Spinal cord (tissue), 10 donors: ENCODE data around the gene CMC1. TPM values are rescaled to one million over a fixed set of nuclear protein-coding genes. Genes with fewer than 3 reads are reported as not detected.

ENCODE experiments used
- DNase-seq, 6 donors: peaks; one replicate each; pipeline versions ENCODE4 v3.0.0 to v3.0.0-alpha.2; 2013 to 2015; ENCODE audit warnings: low spot score in 6 of 6, low read depth in 4 of 6
- H3K27ac ChIP-seq: one replicate; pipeline ENCODE4 v1.5.1; 2013; ENCODE audit warnings: low read depth, low read length, control low read depth
- H3K27me3 ChIP-seq: one replicate; pipeline ENCODE4 v1.6.1; 2013; ENCODE audit warnings: low read length; ENCODE audit not compliant: control insufficient read depth, insufficient read depth
- H3K36me3 ChIP-seq: one replicate; pipeline ENCODE4 v1.6.1; 2013; ENCODE audit warnings: low read length; ENCODE audit not compliant: control insufficient read depth, insufficient read depth
- H3K4me1 ChIP-seq: one replicate; pipeline ENCODE4 v1.6.1; 2013; ENCODE audit warnings: low read length; ENCODE audit not compliant: control insufficient read depth, insufficient read depth
- H3K4me3 ChIP-seq: one replicate; pipeline ENCODE4 v1.5.1; 2013; ENCODE audit warnings: low read depth, low read length, control low read depth
- H3K9me3 ChIP-seq: one replicate; pipeline ENCODE4 v1.6.1; 2013; ENCODE audit warnings: low read length; ENCODE audit not compliant: control insufficient read depth, insufficient read depth
- WGBS: methylation state at CpG from one replicate; pipeline ENCODE4 v1.1.5; 2013; ENCODE audit warnings: missing lambda C conversion rate; ENCODE audit not compliant: insufficient coverage; 5-methylcytosine and 5-hydroxymethylcytosine counted together
- polyA plus RNA-seq, 2 donors: library from polyadenylated mRNA; unstranded; fragments of 120-200 nt; gene quantifications; one replicate each; pipeline ENCODE4 v1.2.1, GENCODE V29; 2013; ENCODE audit not compliant: insufficient read length in 2 of 2
- total RNA-seq, 2 donors: library from RNA; depleted of rRNA in 1 of 2; stranded (reverse); fragments of 120-200 nt in 1 of 2; fragments of >200 nt in 1 of 2; gene quantifications; one replicate each; pipeline versions ENCODE4 v1.2.3 to v1.2.4, GENCODE V29; 2013 to 2014
- donor health status: healthy.

The CMC1 gene
- total and polyA plus RNA-seq, 4 donors: 8.5 to 22.9 (median 17.1) TPM

DNA sequence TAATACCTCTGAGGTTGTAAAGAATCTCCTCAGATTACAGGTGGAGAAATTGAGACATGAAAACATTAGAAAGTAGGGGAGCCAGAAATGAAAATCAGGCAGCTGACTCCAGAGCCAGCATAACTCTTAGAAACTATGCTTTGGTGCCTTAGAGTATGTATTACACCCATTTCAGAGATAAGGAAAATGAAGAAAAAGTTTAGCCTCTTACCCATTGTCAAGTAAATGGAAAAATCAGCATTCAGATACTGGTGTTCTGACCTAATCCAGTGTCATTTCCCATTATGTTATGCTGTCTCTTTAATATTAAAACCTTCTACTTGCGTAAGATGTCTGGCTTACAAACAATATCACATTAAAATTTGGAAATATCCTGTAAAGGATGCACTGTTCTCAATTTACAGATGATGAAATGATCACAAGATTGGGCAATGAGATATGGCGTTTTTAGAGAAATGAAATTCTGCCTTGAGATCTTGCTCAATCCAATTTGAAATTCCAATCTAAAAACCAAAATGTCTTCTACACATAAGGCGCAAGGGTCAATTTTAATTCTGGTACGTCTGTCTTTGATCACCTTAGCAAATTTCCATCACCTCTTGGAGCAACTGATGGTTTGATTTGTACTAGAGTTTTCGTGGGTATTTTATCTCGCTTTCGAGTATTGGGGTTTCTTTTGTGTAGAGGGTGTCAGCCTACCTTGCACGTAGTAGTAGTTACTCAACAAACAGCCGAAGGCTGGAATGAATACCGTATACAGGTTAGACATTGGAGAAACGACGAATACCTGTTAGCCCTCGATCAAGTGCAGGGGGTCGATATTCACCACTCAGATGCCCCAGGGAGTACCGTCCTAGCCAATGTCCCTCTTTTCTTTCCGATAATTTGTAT, 106.2 kb downstream of the CMC1 start:
- DNase-seq: peak in 2 of 6 donors; percentile 4 to 37
- H3K9me3 ChIP-seq: no peaks in the 10 kb centered on the region
- H3K4me3 ChIP-seq: peak overlapping the region; percentile 97
- H3K36me3 ChIP-seq: no peaks in the 10 kb centered on the region
- H3K27me3 ChIP-seq: no peaks in the 10 kb centered on the region
- no peaks in the 10 kb centered on the region for H3K4me1 ChIP-seq
- WGBS: 22% methylated on average over 9 of the region's 16 CpGs
- H3K27ac ChIP-seq: peak overlapping the region; percentile 98

DNA sequence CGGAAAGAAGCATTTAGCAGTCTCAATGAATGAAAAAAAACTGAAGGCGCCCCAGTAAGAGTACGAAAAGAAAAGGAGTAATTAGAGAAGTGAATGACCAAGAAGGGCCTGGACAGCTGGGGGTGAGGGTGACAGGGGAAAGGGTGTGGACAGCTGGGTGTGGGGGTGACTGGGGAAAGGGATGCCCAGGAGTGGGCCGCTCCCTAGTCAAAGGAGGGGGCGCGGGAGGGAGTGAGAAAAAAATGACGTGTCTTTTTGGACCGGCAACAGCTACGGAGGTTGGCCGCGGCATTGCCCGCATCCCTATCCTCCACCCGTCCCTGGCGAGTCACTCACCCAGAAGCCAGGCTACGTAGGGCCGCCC, 106.8 kb downstream of the CMC1 start:
- Histone ChIP-seq H3K27ac (peak overlapping the region; percentile 98), H3K36me3 (no peaks in the 10 kb centered on the region), H3K9me3 (no peaks in the 10 kb centered on the region), H3K4me1 (no peaks in the 10 kb centered on the region), H3K27me3 (no peaks in the 10 kb centered on the region), H3K4me3 (peak overlapping the region; percentile 97)
- no peak for DNase-seq
- WGBS: 0% methylated on average over 16 of the region's 16 CpGs

DNA sequence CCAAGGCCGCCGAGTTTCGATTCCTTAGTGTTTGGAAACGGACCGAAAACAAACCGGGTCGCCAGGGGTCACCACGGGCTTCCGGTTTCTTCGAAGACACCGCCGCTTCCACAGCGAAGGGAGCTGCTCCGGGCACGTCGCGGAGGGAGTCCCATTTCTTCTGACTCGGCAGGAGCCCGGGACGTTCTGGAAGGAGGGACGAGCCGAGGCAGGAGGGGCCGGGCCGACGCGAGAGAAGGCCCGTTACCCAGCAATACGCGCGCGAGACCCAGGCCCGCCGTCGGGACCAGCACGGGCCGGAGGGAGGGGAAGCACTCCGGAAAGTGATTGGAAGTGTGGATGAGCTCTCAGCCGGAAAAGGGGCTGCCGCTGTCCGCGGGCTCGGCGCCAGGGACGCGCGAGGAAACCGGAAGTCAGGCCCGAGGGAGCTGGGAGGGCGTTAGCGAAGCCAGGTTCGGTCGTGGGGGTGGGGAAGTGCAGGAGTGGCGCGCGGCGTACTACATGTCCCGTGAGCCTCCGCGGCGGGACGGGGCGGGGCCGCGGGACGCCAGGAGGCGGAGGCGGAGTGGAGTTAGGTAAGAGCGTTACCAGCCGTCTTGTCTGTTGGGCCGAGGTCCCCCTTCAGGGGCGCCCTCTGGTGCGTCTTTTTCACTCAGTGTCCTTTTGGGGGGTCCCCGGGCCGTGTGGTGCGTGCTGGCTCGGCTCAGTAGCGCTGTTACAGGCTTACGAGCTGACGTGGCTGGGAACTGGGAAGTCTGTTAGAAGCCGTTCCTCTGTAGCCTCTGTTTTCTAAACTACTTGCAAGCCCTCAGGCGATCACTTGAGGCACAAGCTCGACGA, 107.4 kb downstream of the CMC1 start, which contains the start of the genes AZI2 and ZCWPW2:
Gene AZI2 (minus strand): TSS at position 196 of the 840 bp plus-strand sequence. CDS start 8,207 bp downstream, outside the sequence.
Gene ZCWPW2 (plus strand): TSS at position 93 of the 840 bp plus-strand sequence. CDS start 64,348 bp downstream, outside the sequence.
- no peaks in the 10 kb centered on the region for H3K36me3 ChIP-seq
- H3K27me3 ChIP-seq: no peaks in the 10 kb centered on the region
- H3K4me1 ChIP-seq: no peaks in the 10 kb centered on the region
- no peaks in the 10 kb centered on the region for H3K9me3 ChIP-seq
- WGBS: under 1% methylated on average over 81 of the region's 83 CpGs
- H3K27ac ChIP-seq: peak within 1 kb of the TSS; percentile 98
- peak within 1 kb of the TSS; percentile 97 for H3K4me3 ChIP-seq
- DNase-seq: peak; percentile 85 to 98 (median 94)

DNA sequence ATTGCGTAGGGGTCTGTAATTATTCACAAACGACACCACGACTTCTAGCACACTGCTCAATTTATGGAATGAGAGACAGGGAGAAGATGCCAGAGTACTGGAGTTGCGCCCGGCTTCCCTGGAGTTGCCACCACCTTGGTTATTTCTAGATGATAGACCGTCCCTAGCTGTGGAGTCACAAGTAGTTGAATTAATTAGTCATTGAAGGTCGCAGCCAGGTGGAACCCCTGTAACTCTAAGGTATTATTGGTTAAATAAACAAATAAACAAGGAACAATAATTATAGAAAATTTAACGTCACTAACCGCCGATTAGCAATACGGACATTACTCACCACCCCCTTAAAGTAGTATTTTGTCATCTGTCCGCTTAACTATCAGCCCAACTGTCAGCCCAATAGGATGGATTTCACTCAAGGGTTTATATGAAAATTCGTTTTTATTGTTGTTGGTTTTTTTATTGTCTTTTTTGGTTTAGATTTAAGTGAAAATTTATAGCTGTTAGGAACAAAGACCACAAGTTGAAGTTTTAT, 108.1 kb downstream of the CMC1 start:
- H3K27ac ChIP-seq: peak overlapping the region; percentile 98
- no peaks in the 10 kb centered on the region for H3K4me1 ChIP-seq
- H3K4me3 ChIP-seq: peak overlapping the region; percentile 97
- no peaks in the 10 kb centered on the region for H3K36me3 ChIP-seq
- no peaks in the 10 kb centered on the region for H3K27me3 ChIP-seq
- DNase-seq: no peak
- 0% methylated on average over 4 of the region's 13 CpGs for WGBS
- H3K9me3 ChIP-seq: no peaks in the 10 kb centered on the region

Other genes starting within 250 kb of the CMC1 start
- 1 to 10 TPM; 1.6 to 2.1 TPM for gene ZCWPW2, start 107.1 kb downstream of the CMC1 start, total RNA-seq
- 1 to 10 TPM; 1.5 to 2.0 TPM for gene ZCWPW2, start 107.1 kb downstream of the CMC1 start, polyA plus RNA-seq
- gene AZI2, start 107.2 kb downstream of the CMC1 start, total RNA-seq: 10 to 100 TPM; 69.9 to 82.5 TPM
- gene AZI2, start 107.2 kb downstream of the CMC1 start, polyA plus RNA-seq: 100 to 1,000 TPM in 1 of 2 donors, 10 to 100 TPM in 1; 80.3 to 111 TPM